Testis (tissue), 2 donors: ENCODE results near the gene SERPINB7.

Experiments used
- CTCF ChIP-seq, 3 experiments: fragments of 450-650 bp in 2 of 3; fragments of 200-600 bp in 1 of 3; sonication (generic) in 1 of 3; IDR thresholded peaks; one replicate each; pipeline ENCODE4 v1.5.1; 2016 to 2019; ENCODE audit warnings: antibody characterized with exemption in 3 of 3, mild to moderate bottlenecking in 2 of 3, moderate library complexity in 1 of 3
- POLR2A ChIP-seq: fragments of 450-650 bp; IDR thresholded peaks from one replicate; pipeline ENCODE4 v1.6.1; 2017; ENCODE audit warnings: antibody characterized with exemption, mild to moderate bottlenecking, moderate library complexity

GRCh38 chr18:63752636-63753035 is 22.6 kb upstream of the SERPINB7 start:
- TF ChIP-seq CTCF (IDR thresholded peaks at IDR 0.05) (no peak), POLR2A (no peak)
